OCI-M1 (cell line): Measurements from ENCODE around the gene MUC15.
"Not testable (repeated sequence)": the region's sequence is repeated elsewhere in the genome, so short reads cannot be mapped to it uniquely, and the experiment has no call there.

Experiments
- DNase-seq: peaks from one replicate; lab custom pipeline; 2025; lab: John Stamatoyannopoulos, UW

MUC15 gene, protein sequence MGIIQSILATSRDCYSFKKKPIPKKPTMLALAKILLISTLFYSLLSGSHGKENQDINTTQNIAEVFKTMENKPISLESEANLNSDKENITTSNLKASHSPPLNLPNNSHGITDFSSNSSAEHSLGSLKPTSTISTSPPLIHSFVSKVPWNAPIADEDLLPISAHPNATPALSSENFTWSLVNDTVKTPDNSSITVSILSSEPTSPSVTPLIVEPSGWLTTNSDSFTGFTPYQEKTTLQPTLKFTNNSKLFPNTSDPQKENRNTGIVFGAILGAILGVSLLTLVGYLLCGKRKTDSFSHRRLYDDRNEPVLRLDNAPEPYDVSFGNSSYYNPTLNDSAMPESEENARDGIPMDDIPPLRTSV

DNA sequence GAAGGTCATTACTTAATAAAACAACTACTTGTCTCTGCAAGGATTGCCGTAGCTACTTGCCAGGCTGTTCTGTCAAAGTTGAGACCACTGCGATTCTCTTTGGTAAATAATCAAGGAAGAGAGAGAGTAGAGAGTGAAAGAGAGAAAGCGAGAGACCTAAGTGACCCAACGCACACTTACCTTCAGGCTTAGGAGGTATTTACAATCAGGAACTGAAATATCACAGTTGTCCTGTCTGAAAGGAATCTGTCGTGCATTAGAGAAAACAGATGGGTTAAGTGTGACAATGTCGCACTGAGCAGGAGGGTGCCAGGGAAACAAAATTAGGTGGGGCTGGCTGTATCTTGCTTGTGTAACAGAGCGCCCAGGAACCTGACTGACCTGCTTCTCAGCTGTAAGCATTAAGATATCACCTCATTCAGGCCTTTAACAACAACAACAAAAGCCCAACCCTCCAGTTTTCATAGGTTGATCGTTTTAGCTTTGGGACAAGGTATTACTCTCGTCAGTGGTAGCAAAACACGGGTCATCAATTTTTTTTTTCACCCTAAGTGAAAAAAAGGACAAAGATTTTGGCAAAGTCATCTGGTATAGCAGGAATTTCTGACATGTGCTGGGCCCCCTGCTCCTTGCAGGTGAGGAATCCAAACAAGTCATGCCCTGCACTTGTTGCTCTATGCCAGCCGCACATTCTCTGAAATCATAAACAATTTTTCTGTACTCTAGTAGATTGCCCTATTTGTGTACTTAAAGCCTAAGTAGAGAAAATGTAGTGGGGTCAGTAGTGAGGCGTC lies at the start of gene MUC15:
Gene MUC15 (minus strand): TSS at position 403 of the 794 bp plus-strand sequence. CDS start 5,169 bp downstream, outside the sequence.
- no peak for DNase-seq

DNA sequence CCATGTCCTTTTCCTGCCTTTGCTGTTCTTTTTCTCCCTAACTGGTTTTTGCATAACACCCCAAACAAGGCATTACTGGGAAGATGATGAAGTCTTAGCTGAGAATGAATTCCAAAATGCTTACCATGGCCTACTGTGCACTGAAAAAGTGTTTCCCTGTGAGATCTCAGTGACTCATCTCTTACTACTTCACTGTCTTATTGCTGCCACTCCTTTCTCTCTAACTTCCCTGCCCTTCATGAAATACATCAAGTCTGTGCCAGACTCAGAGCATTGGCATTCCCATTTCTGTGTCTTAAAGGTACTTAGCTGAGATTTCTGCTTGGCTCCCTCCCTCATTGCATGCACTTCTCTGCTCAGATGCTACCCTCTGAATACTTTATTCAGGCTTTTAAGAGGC lies 49.1 kb upstream of the MUC15 start:
- no peak for DNase-seq

DNA sequence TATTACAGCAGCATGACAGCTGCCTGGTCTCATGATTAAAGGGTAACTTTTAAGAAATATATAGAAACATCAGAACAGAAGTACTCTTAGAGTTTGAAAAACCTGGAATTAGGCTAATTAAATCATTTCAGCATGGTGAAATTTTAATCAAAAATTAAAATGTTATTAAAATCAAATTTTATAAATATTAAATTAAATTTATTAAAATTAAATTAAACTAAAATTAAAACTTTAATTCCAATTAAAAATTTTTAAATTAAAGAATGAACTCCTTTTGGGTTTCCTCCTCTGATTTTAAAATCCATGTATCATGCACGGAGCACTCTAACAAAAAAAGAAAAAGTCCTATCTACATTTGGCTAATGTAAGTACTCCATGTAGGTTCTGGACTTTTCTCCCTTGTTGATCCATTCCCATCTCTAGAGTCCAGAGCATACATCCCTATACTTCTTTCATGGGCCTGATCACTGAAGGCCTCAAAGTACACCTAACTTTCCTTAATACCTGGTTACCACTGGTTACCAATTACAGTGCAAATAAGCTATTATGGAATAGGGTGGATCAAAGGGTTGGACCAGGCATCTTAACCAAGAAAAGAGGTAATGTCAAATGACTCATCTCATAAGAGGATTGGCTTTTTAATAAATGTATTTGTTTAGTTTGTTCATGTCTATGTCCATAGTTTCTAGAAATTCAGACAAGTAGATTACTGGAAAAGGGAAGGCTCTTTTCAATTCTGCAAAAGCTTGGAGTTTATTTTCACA lies 48.4 kb upstream of the MUC15 start:
- no peak for DNase-seq

DNA sequence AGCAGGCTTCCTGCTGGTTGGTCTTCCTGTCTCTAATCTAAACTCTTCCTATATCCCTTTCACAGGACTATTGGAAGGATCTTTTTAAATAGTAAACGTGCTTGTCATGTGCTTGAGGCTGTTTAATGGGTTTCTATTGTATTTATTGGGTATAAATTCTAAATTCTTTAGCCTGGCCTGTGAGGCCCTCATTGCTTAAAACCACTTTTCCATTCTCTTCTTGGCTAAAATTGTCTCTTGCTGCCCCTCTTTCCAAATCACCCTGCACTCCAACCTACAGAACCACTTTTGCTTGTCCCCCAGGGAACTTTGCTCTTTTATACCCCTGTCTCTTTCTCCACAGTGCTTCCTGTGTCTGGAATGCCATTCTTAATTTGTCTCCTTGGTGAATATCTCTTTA lies 46.4 kb upstream of the MUC15 start:
- DNase-seq = no peak

GRCh38 chr11:26613759-26614158 lies 41.7 kb upstream of the MUC15 start:
- DNase-seq = no peak

GRCh38 chr11:26608507-26609146 lies 36.6 kb upstream of the MUC15 start:
- no peak for DNase-seq

DNA sequence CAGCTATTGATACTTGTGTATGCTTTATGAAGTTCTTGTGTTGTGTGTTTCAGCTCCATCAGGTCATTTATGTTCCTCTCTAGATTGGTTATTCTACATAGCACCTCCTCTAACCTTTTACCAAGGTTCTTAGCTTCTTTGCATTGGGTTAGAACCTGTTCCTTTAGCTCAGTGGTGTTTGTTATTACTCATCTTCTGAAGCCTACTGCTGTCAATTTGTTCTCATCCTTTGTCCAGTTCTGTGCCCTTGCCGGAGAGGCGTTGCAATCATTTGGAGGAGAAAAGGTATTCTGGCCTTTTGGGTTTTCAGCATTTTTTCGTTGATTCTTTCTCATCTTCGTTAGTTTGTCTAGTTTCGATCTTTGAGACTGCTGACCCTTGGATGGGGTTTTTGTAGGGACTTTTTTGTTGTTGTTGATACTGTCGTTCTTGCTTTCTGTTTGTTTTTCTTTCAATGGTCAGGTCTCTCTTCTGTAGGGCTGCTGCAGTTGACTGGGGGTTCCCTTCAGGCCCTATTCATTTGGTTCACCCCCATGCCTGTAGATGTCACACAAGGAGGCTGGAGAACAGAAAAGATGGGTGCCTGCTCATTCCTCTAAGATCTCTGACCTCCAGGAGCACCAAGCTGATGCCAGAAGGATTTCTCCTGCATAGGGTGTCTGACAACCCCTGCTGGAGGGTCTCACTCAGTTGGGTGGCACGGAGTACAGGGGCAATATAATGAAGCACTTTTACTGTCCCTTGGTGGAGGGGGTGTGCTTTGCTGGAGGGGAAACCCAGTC lies 35.9 kb upstream of the MUC15 start:
- no peak for DNase-seq

DNA sequence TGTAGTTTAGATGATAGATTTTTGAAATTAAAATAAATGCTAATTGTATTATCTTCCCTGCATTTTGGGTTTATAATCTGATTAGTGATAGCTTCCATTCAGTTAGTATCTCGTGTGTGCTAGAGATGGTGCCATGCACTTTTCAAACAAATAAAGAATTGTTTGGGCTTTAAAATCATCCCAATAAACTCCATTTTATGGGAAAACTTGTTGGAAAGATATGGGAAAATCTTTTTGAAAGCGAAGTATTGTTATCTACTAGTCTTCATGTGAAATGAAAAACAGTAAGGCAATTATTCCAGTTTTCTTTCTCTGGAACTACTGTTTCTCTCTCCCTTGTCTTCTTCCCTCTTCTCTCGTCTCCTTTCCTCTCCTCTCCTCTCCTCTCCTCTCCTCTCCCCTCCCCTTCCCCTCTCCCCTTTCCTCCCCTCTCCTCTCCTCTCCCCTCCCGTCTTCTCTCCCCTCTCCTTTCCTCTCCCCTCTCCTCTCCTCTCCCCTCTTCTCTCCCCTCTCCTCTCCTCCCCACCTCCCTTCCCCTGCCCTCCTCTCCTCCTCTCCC lies 27.9 kb upstream of the MUC15 start:
- DNase-seq = no peak

DNA sequence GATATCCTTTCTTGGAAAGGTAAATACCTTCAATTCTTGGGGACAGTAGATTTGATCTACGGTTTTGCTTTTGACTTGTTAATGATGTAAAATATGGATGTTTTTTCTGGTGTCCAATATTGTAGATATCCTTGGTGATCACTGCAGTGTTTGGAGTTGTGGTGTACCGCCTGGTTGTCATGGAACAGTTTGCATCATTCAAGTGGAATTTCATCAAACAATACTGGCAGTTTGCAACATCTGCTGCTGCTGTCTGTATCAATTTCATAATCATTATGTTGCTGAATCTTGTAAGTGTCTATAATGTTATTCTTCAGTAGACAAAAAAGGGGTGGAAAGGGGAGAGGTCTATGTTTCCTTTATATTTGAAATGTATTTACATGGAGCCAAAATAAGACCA lies 27.4 kb upstream of the MUC15 start:
- DNase-seq = no peak

- no peak for DNase-seq
Observed at GRCh38 chr11:26597899-26598298, 25.8 kb upstream of the MUC15 start.

GRCh38 chr11:26597049-26597689 lies 25.1 kb upstream of the MUC15 start:
- not testable (repeated sequence) for DNase-seq

GRCh38 chr11:26595207-26595865 lies 23.3 kb upstream of the MUC15 start:
- DNase-seq = not testable (repeated sequence)

DNA sequence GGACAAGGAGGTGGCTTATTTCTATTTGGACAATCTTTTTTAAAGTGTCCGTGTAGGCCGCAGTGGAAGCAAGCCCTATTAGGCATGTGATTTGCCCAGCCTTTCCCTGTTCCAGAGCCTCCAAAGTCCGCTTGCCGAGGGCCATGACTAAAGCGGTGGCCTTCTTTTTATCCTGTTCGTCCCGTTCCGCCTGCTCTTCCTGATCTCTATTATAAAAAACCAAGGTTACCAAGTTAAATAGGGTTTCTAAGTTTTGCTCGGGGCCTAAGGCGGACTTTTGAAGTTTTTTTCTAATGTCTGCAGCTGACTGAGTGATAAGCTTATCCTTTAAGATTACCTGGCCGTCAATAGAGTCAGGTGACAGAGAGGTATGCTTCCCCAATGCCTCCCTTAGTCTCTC lies 21.6 kb upstream of the MUC15 start:
- no peak for DNase-seq

DNA sequence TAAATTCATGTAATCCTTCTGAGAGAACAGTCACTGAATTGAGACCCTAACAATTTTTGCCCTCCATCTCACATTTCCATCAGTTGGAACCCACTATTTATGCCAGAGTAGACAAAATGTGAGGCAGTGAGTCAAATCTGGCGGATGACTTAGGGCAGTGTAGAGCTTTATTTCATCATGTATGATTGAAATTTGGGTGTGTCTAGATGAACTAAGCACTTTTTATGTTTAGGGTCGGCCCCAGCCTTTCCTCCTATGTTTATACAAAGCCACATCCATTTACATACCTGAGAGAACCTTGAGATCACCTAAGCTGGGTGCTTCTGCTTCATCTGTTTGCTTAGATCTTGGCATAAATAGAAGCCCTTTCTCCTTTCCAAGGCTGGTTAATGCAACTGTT lies 15.0 kb upstream of the MUC15 start:
- DNase-seq = no peak

DNA sequence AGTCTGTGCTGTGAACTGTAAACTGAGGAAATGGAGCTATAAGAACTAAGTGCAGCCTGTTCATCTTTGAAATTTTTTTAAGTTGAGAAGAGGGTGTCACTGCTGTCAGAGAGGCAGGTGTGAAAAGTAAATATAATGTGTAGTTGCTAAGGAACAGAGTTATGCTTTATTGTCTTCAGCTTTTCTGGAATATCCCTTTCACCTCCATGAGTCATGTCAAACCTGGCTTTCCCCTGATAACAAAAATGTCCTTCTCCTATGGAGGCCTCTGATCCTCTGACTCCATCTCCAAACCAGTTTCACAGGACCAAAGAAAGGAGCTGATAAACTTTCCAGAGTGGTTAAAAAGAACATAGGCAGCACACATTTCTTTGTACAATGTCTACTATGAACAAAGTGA lies 12.8 kb upstream of the MUC15 start:
- DNase-seq = no peak

DNA sequence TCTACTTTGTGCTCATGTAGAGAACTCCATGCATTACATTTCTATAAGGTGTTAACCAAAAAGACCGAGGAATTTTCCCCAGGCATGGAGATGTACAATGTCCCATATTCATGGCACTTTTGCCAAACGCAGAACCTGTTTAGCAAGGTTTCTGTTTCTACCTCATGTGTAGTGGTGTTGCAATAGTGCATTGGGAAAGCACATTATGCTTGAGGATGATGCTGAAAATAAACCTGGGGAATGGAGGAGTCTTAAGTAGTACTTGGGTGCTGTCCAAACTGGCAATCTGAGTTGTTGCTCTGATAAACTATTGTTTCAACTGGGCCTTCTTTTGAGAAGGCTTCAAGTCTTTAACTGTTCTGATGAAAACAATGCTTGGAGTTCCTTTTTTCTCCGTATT lies 11.5 kb upstream of the MUC15 start:
- DNase-seq = no peak

DNA sequence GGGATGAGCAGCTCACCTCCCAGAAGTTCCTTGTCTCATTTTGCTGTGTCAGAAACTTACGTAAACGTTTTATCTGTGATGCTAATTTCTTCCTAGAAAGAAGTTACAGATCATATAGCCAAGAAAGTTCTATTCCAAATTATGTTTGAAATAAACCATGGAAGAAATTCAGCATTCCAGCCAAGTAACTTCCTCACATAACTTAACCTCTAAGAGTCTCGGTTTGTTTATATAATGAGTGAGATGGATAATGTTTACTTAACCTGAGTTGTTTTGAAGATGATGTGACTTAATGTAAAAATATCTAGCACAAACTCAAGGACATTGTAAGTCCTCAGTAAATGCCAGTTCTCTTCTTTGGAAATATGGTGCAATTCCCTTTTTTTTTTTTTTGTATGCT lies 8.9 kb upstream of the MUC15 start:
- DNase-seq = no peak

DNA sequence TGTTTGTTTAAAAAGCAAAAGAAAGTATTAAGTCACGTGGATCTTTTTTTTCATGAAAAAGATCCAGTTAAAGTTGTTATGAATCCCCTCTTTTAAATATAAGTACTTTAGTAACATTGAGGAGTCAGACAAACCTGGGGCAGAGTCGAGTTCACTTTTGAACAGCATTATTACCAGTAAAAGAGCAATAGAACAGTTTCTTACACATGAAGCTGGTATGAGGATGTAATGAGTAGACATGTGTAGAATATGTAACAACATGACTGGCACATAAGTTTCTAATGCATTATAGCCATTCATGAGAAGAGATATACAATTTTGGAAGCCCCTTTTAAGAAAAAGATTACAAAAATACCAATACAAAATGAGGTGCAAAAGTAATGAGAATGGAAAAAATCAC lies 7.6 kb upstream of the MUC15 start:
- no peak for DNase-seq

GRCh38 chr11:26578998-26579661 lies 7.1 kb upstream of the MUC15 start:
- no peak for DNase-seq
